Measurements from ENCODE around the gene USH2A.

- TF ChIP-seq POLR2A (IDR thresholded peaks at IDR 0.05) (no peak), CTCF (IDR thresholded peaks at IDR 0.05) (no peak)
Observed at GRCh38 chr1:215677112-215677511, 746.1 kb downstream of the USH2A start.

Measured in lower leg skin (tissue), 3 donors.